ENCODE results near the gene MRPL38. TPM values are rescaled to one million over a fixed set of nuclear protein-coding genes. Genes with fewer than 3 reads are reported as not detected.

The MRPL38 gene
- 26.8 and 28.9 TPM in 2 replicates for total RNA-seq

DNA sequence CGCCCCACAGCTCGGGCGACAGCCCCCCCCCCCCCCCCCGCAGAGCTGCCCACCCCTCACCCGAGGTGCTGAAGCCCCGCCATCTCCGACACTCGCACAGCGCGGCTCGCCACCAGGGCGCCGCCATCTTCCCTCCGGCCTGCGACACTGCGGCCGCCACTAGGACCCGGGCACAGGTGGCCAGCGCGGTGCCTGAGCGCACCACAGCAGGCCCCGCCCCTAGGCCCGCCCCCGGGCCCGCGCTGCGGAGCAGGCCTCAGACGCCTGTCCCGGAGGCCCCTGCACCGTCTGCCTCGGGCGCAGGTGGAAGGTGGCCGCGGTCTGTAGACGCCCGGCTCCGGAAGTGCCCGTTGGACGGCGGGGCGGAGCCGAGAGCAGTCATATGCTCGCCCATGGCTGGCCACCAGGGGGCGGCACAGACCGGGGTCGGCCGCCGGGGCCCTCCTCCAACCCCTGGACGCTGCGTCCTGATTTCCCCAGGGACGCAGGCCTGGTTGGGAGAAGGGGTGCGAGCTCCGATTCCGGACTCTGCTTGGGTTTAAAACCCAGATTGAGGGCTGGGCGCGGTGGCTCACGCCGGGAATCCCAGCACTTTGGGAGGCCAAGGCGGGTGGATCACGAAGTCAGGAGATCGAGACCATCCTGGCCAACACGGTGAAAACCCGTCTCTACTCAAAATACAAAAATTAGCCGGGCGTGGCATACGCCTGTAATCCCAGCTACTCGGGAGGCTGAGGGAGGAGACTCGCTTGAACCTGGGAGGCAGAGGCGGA lies at the start of gene MRPL38:
Gene MRPL38 (minus strand): TSS at position 136 of the 773 bp plus-strand sequence. CDS start 9 bp downstream, at position 127.

DNA sequence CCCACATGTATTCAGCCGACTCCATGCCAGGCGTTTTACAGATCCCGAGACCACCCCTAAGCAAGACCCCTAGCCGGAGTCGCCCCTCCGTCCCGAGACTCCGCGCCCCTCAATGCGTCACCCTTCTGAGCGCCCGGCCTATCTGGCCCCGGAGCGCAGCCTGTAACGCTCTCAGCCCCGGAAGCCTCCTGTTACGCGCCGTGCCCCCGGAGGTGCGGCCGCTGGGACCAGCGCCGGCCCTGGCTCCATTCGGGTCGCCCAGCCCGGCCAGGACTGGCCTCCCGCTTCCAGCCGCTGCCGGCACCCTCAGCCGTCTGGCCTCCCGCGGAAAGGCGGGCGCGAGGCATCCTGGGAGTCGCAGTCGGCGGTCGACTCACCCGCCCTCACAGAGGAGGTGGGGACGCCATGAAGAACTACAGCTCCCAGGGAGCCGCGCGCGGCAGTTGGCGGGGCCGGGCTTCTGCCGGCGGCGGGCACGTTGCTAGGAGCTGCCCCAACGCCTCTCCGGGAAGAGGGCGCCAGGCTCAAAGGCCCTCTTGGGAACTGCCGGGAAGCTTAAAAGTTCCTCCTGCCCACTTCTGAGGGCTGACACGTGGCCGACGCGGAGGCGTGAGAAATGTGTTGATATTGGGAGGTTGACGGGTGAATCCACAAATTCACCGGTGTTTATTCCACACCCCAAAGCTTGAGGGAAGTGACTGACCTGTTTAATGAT lies 36.2 kb upstream of the MRPL38 start, which contains the start of gene FBF1:
Gene FBF1 (minus strand): TSS at position 316 of the 715 bp plus-strand sequence. CDS start 2,893 bp downstream, outside the sequence.

DNA sequence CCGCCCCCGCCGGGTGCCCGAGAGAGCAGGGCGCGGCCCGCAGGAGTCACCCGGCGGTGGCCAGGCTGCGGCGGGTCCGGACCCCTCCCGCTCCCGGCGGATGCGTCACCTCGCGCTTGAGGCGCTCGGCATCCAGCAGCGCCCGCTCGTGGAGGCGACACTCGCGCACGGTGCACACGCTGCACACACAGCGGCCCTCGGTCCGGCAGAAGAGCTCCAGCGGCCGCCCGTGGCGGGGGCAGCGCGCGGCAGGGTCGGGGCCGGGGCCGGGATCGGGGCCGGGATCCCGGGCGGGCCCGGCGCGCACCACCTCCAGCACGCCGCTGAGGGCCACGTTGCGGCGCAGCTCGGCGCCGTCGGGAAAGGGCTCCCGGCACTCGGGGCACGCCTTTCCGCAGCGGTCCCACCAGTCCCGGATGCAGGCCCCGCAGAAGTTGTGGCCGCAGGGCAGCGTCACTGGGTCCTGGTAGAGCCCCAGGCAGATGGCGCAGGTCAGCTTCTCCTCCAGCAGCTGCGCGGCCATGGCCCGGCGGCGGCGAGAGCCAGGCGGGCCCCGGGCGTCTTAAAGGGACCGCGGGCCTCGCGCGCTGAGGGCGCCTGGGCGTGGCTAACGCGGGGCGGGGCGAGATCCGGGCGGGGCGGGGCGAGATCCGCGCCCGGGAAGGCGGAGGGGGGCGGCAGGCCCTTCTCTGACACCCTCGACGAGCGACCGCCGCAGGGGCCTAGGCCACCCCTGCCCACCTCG lies 8.1 kb downstream of the MRPL38 start, which contains the start of gene TRIM65:
Gene TRIM65 (minus strand): TSS at position 537 of the 745 bp plus-strand sequence. CDS start 14 bp downstream, at position 523.

DNA sequence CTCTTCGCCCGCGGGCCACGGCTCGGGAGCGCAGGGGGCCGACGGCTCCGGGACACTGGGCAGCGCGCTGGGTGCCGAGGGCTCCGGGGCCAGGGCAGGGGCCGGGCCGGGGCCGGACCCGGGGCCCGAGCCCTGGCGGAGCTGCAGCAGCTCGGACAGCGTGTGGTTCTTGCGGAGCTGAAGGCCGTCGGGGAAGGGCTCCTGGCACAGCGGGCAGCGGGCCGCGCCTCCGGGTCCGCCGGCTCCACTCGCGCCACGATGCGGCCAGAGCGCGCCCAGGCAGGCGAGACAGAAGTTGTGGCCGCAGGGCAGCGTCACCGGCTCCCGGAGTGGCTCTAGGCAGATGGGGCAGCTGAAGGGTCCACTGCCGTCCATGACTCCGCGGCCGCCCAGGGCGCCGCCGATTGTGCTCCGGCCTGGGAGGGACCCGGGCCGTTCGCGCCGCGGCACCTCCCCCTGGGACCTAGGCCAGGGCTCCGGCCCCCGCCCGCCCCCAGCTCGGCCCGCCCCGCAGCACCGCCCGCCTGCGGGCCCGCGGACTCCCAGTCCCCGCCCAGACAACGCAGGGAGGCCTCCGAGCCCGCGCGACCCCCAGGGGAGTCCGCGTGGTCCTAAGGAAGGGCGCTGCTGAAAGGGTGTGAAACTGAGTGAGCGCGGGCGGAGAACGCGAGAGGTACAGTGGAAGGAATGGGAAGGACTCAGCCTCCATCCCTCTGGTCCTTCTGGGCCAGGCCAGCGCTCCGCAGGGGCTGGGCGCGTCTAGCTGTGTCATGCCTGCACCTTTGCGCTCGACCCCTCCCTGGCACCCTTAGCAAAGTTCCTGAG lies 26.3 kb downstream of the MRPL38 start, which contains the start of gene TRIM47:
Gene TRIM47 (minus strand): TSS at position 408 of the 825 bp plus-strand sequence. CDS start 33 bp downstream, at position 375.

DNA sequence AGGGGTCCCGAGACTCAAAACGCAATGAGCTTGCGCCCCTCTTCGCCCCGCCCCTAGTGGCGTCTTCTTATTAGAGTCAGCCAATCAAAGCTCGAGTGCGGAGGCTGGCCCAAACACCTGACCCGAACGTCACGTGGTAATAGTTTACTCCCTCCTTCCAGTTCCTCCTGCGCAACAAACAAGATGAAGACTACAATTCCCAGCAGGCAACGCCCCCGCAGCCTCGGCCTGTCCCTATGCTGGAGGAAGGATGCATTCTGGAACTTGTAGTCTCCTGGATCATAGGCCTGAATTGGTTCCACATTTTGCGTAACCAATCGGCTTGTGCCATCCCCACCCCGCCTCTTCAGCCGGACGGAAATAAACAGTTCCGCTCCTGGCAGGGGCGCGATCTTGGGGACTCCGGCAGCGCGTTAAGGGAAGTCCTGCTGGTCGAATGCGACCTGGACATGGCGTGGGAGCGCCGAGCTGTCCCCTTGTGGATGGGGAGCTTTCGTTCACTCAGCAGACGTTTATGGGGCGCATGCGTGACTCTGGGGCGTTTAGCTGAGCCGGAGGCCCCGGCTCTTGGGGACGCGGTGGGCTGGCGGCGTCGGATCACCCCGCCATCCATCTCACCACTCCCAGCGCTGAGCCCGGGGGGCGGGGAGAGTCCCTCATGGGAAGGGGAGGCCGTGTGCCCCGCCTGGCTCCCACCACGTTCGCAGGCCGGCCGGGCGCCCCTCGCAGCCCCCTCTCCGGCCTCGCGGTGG lies 49.2 kb downstream of the MRPL38 start, which contains the start of gene WBP2:
Gene WBP2 (minus strand): TSS at position 26 of the 752 bp plus-strand sequence. CDS start 38 bp downstream, outside the sequence.

Other genes starting within 250 kb of the MRPL38 start
- gene RECQL5, start 237.7 kb downstream of the MRPL38 start, total RNA-seq = 11.0 and 11.2 TPM in 2 replicates
- gene SAP30BP, start 237.5 kb downstream of the MRPL38 start, total RNA-seq = 41.2 and 49.5 TPM in 2 replicates
- 25.7 and 65.7 TPM in 2 replicates for gene ITGB4, start 183.4 kb downstream of the MRPL38 start, total RNA-seq
- 76.1 and 88.5 TPM in 2 replicates for gene GALK1, start 139.7 kb downstream of the MRPL38 start, total RNA-seq
- 7.3 and 11.2 TPM in 2 replicates for gene UNK, start 120.1 kb downstream of the MRPL38 start, total RNA-seq
- 2.5 and 7.9 TPM in 2 replicates for gene UNC13D, start 60.5 kb downstream of the MRPL38 start, total RNA-seq
- gene WBP2, start 49.5 kb downstream of the MRPL38 start, total RNA-seq = 23.1 and 37.1 TPM in 2 replicates
- 37.6 and 61.4 TPM in 2 replicates for gene TRIM47, start 26.3 kb downstream of the MRPL38 start, total RNA-seq
- gene TRIM65, start 7.9 kb downstream of the MRPL38 start, total RNA-seq = 19.3 and 24.2 TPM in 2 replicates
- 2.6 and 2.9 TPM in 2 replicates for gene FBF1, start 36.2 kb upstream of the MRPL38 start, total RNA-seq
- 43.6 and 43.8 TPM in 2 replicates for gene ACOX1, start 74.3 kb upstream of the MRPL38 start, total RNA-seq
- 26.5 and 30.8 TPM in 2 replicates for gene TEN1, start 74.4 kb upstream of the MRPL38 start, total RNA-seq
- gene CDK3, start 96.0 kb upstream of the MRPL38 start, total RNA-seq = 0.65 and 0.95 TPM in 2 replicates
- not detected in 2 replicates for gene EVPL, start 122.4 kb upstream of the MRPL38 start, total RNA-seq
- 27.1 and 27.3 TPM in 2 replicates for gene SRP68, start 167.6 kb upstream of the MRPL38 start, total RNA-seq
- 0.09 and 0.11 TPM in 2 replicates for gene GALR2, start 169.9 kb upstream of the MRPL38 start, total RNA-seq
- gene ZACN, start 174.3 kb upstream of the MRPL38 start, total RNA-seq = not detected in 2 replicates
- 79.0 and 79.8 TPM in 2 replicates for gene EXOC7, start 198.9 kb upstream of the MRPL38 start, total RNA-seq
- under 0.01 TPM in 1 of 2 replicates, not detected in the other for gene FOXJ1, start 236.4 kb upstream of the MRPL38 start, total RNA-seq